PC-3 (cell line): ENCODE measurements around the gene EGF.

Source experiments
- CTCF ChIP-seq: fragments of 300-600 bp; sonication (generic); conservative IDR thresholded peaks from 2 replicates; pipeline ENCODE4 v1.5.1; 2017; ENCODE audit warnings: antibody characterized with exemption, low read depth, mild to moderate bottlenecking, low read length
- EZH2 ChIP-seq: fragments of 300-600 bp; sonication (generic); IDR thresholded peaks from one replicate; pipeline ENCODE4 v1.6.1; 2017; ENCODE audit warnings: antibody characterized with exemption, mild to moderate bottlenecking, low read length; ENCODE audit not compliant: unreplicated experiment
- EZH2phosphoT487 ChIP-seq: fragments of 300-600 bp; sonication (generic); IDR thresholded peaks from 2 replicates; pipeline ENCODE4 v1.6.1; 2018; ENCODE audit warnings: mild to moderate bottlenecking, antibody characterized with exemption, low read length, borderline replicate concordance

- no peak for TF ChIP-seq EZH2
- TF ChIP-seq EZH2phosphoT487: no peak
- no peak for TF ChIP-seq CTCF
These were observed 90.9 kb downstream of the EGF start for GRCh38 chr4:110003401-110004187.
